Thoracic aorta (tissue), 2 donors: ENCODE results near the gene DPP7. TPM values are rescaled to one million over a fixed set of nuclear protein-coding genes. Genes with fewer than 3 reads are reported as not detected.
A peak's percentile ranks its signal among the peaks of the same experiment; 100 is the strongest.

ENCODE experiments used
- ATAC-seq: fragments of 150-250 bp; one replicate; pipeline ENCODE4 v1.8.0; 2017; ENCODE audit warnings: low read depth; ENCODE audit not compliant: insufficient number of reproducible peaks, low FRiP score
- DNase-seq: peaks from one replicate; pipeline ENCODE4 v3.0.0-alpha.2; 2020; ENCODE audit warnings: low spot score
- H3K27ac ChIP-seq, 2 donors: fragments of 200-600 bp; sonication (generic); 1 replicate in 1 of 2; 2 replicates in 1 of 2; pipeline ENCODE4 v1.5.1; 2016; ENCODE audit warnings: mild to moderate bottlenecking in 2 of 2, moderate library complexity in 2 of 2
- H3K27me3 ChIP-seq: fragments of 200-600 bp; sonication (generic); replicated peaks from 2 replicates; pipeline ENCODE4 v1.6.0; 2016; ENCODE audit warnings: mild to moderate bottlenecking; ENCODE audit not compliant: insufficient read depth
- H3K36me3 ChIP-seq: fragments of 200-600 bp; sonication (generic); one replicate; pipeline ENCODE4 v1.5.1; 2016
- H3K4me1 ChIP-seq, 2 donors: fragments of 200-600 bp; sonication (generic); 1 replicate in 1 of 2; 2 replicates in 1 of 2; pipeline versions ENCODE4 v1.5.1 to v1.6.0; 2016; ENCODE audit warnings: low read depth in 2 of 2, mild to moderate bottlenecking in 1 of 2; ENCODE audit not compliant: control insufficient read depth in 1 of 2
- H3K4me3 ChIP-seq: fragments of 200-600 bp; sonication (generic); 2 replicates; pipeline ENCODE4 v1.5.1; 2016; ENCODE audit warnings: mild to moderate bottlenecking
- H3K9me3 ChIP-seq: fragments of 200-600 bp; sonication (generic); 2 replicates; pipeline ENCODE4 v1.5.1; 2016
- CTCF ChIP-seq: fragments of 200-600 bp; sonication (generic); IDR thresholded peaks from one replicate; pipeline ENCODE4 v1.5.1; 2019; ENCODE audit warnings: antibody characterized with exemption
- total RNA-seq, 2 donors: library from RNA; depleted of rRNA; stranded (reverse); fragments of >200 nt; gene quantifications; one replicate each; pipeline versions ENCODE4 v1.1.0 to v1.2.3, GENCODE V29; 2016

The DPP7 gene
- total RNA-seq, 2 donors from 2014 or later: 100 to 148 TPM

GRCh38 chr9:137070201-137070905 lies 44.2 kb downstream of the DPP7 start, which contains the start of gene SAPCD2:
SAPCD2 (minus strand) TSS chr9:137070557; CDS start chr9:137070460, 97 bp downstream.
- Histone ChIP-seq H3K4me3 (peak within 1 kb of the TSS; percentile 63), H3K4me1 (peaks cover 0 to 21% of the 10 kb centered on the region in 2 donors), H3K9me3 (no peaks in the 10 kb centered on the region), H3K27ac (no peak within 1 kb of the TSS), H3K36me3 (no peaks in the 10 kb centered on the region), H3K27me3 (no peaks in the 10 kb centered on the region)
- DNase-seq (peak; percentile 48), ATAC-seq (peak; percentile 66)
- no peak for TF ChIP-seq CTCF

GRCh38 chr9:137069508-137070091 lies 44.9 kb downstream of the DPP7 start:
- Histone ChIP-seq H3K27ac (no peak overlapping the region), H3K27me3 (no peaks in the 10 kb centered on the region), H3K36me3 (no peaks in the 10 kb centered on the region), H3K4me1 (peaks cover 0 to 21% of the 10 kb centered on the region in 2 donors), H3K9me3 (no peaks in the 10 kb centered on the region), H3K4me3 (no peak overlapping the region)
- DNase-seq: no peak
- ATAC-seq: no peak
- no peak for TF ChIP-seq CTCF

- H3K36me3 ChIP-seq: no peaks in the 10 kb centered on the region
- DNase-seq: no peak
- ATAC-seq: no peak
- H3K4me1 ChIP-seq: peaks cover 0 to 29% of the 10 kb centered on the region in 2 donors
- H3K27ac ChIP-seq: no peak overlapping the region
- TF ChIP-seq CTCF: no peak
- H3K9me3 ChIP-seq: no peaks in the 10 kb centered on the region
- H3K27me3 ChIP-seq: no peaks in the 10 kb centered on the region
- H3K4me3 ChIP-seq: no peak overlapping the region
Observed at GRCh38 chr9:137068539-137069507, 45.7 kb downstream of the DPP7 start.

- no peaks in the 10 kb centered on the region for H3K36me3 ChIP-seq
- H3K4me3 ChIP-seq: no peak overlapping the region
- no peaks in the 10 kb centered on the region for H3K27me3 ChIP-seq
- H3K4me1 ChIP-seq: peaks cover 0 to 29% of the 10 kb centered on the region in 2 donors
- no peak overlapping the region for H3K27ac ChIP-seq
- TF ChIP-seq CTCF: peak; percentile 70
- no peak for DNase-seq
- H3K9me3 ChIP-seq: no peaks in the 10 kb centered on the region
- no peak for ATAC-seq
Observed at GRCh38 chr9:137067860-137068538, 46.5 kb downstream of the DPP7 start.
